ENCODE results near the gene FLT3.
"Not testable (repeated sequence)": the region's sequence is repeated elsewhere in the genome, so short reads cannot be mapped to it uniquely, and the experiment has no call there.

Gene FLT3

DNA sequence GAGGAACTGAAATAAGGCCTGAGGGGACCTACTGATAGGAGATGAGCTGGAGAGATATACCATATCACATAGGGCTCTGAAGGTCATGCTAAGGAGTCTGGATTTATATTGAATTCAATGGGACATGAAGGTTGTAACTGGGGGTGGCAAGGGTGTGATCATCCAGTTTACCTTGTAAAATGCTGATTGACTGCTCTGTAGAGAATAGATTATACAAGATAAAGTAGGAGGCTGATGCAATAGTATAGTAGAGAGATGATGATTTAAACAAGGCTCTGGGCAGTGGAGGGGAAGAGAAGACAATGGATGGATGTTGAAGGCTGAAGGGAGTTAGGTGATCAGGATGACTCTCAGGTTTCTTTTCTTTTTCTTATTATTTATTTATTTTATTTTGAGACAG lies 19.9 kb upstream of the FLT3 start:
- no peak overlapping the region for H3K4me3 Mint-ChIP-seq
- H3K27me3 Mint-ChIP-seq = peaks cover 4% of the 10 kb centered on the region
- no peaks in the 10 kb centered on the region for H3K36me3 Mint-ChIP-seq
- peaks cover 4% of the 10 kb centered on the region for H3K4me1 Mint-ChIP-seq
- H3K9me3 Mint-ChIP-seq = no peaks in the 10 kb centered on the region
- H3K27ac Mint-ChIP-seq = no peak overlapping the region

DNA sequence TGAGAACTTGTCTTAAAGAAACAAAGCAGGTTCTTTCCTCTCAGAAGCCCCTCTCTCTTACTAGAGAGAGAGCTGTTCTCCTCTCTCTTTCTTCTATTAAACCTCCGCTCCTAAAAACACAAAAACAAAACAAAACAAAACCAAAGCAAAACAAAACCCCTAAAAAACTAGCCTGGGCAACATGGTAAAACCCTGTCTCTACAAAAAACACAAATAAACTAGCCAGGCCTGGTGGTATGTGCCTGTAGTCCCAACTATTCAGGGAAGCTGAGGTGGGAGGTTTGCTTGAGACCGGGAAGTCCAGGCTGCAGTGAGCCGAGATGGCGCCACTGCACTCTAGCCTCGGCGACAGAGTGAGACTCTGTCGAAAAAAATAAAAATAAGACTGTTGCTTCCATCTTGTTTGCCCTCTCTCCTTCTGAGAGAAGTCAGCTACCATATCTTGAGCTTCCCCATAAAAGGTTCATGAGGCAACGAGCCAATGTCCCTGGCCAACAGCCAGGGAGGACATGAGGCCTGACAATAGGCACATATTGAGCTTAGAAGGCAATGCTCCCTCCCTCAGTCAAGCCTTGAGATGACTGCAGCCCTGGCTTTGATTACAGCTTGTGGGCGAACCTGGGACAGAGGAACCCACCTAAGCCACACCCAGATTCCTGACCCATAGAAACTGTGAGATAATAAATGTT lies 17.5 kb upstream of the FLT3 start:
- Mint-ChIP-seq H3K4me1 (peaks cover 4% of the 10 kb centered on the region), H3K36me3 (no peaks in the 10 kb centered on the region), H3K4me3 (no peak overlapping the region), H3K27me3 (peaks cover 4% of the 10 kb centered on the region), H3K9me3 (no peaks in the 10 kb centered on the region), H3K27ac (no peak overlapping the region)

DNA sequence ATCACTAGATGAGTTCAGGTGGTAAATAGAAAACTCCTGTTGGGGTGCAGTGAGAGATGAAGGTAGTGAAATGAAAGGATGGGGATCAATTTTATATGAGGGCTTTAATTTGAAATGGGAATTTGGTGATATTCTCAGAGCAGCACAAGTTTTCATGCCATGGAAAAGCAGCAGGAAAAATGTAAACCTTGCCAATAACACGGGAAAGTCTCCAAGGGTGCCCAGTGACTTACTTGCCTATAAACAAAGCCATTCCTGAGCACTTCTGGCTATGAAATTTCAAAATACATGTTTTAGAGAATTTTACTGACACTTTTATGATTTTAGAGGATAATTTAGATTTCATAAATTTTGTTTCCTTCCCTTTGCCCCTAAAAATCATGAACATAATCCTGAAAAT lies 16.4 kb upstream of the FLT3 start:
- Mint-ChIP-seq H3K36me3 (no peaks in the 10 kb centered on the region), H3K27me3 (peaks cover 4% of the 10 kb centered on the region), H3K27ac (no peak overlapping the region), H3K9me3 (no peaks in the 10 kb centered on the region), H3K4me3 (no peak overlapping the region), H3K4me1 (no peaks in the 10 kb centered on the region)

DNA sequence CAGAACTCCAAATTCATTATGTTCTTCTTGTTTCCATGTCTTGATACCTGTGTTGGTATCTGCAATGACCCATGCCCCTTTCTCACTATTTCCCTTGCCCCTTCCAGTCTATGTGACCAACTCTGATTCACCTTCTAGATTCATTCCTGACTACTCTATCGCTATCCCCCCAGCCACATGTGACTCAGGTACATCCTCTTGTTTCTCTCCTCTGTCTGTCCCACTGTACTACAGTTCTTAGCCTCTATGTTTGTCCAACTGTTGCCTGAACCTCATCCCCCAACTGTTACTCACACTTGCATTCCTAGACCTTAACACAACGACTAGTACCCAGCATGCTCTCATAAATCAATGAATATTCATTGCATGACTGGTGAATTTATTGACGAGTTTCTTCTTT lies 10.0 kb upstream of the FLT3 start:
- no peak overlapping the region for H3K4me3 Mint-ChIP-seq
- no peaks in the 10 kb centered on the region for H3K27me3 Mint-ChIP-seq
- H3K36me3 Mint-ChIP-seq = no peaks in the 10 kb centered on the region
- H3K4me1 Mint-ChIP-seq = no peaks in the 10 kb centered on the region
- no peaks in the 10 kb centered on the region for H3K9me3 Mint-ChIP-seq
- H3K27ac Mint-ChIP-seq = no peak overlapping the region

DNA sequence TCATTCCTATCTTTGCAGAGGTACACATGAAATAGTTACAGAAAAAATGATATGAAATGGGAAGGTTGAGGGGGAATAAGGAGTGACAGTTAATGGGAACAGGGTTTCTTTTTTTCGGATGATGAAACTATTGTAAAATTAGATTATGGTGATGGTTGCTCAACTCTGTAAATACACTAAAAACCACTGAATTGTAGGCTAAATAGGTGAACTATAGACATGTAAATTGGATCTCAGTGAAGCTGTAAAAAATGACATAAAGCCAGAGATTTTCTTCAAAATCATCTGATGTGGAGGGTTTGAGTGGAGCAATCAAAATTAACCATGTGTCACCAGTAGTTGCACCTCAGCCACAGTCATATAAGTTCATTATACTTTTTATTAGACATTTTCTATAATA lies 6.6 kb upstream of the FLT3 start:
- peaks cover 10% of the 10 kb centered on the region for H3K27me3 Mint-ChIP-seq
- no peaks in the 10 kb centered on the region for H3K9me3 Mint-ChIP-seq
- no peak overlapping the region for H3K4me3 Mint-ChIP-seq
- H3K4me1 Mint-ChIP-seq = no peaks in the 10 kb centered on the region
- no peak overlapping the region for H3K27ac Mint-ChIP-seq
- no peaks in the 10 kb centered on the region for H3K36me3 Mint-ChIP-seq

DNA sequence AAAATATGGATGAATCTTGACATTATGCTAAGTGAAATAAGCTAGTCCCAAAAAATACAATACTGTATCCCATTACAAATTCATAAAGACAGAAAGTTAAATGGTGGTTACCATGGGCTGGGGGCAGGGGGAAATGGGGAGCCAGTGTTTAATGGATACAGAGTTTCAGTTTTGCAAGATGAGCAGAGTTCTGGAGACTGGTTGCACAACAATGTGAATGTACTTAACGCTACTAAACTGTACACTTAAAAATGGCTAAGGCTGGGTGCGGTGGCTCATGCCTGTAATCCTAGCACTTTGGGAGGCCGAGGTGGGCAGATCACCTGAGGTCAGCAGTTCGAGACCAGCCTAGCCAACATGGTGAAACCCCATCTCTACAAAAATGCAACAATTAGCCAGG lies 1.5 kb upstream of the FLT3 start:
- H3K27ac Mint-ChIP-seq, H3K4me3 Mint-ChIP-seq, H3K36me3 Mint-ChIP-seq, H3K9me3 Mint-ChIP-seq: not testable (repeated sequence)
- H3K4me1 Mint-ChIP-seq = peaks cover 14% of the 10 kb centered on the region
- peaks cover 38% of the 10 kb centered on the region for H3K27me3 Mint-ChIP-seq

DNA sequence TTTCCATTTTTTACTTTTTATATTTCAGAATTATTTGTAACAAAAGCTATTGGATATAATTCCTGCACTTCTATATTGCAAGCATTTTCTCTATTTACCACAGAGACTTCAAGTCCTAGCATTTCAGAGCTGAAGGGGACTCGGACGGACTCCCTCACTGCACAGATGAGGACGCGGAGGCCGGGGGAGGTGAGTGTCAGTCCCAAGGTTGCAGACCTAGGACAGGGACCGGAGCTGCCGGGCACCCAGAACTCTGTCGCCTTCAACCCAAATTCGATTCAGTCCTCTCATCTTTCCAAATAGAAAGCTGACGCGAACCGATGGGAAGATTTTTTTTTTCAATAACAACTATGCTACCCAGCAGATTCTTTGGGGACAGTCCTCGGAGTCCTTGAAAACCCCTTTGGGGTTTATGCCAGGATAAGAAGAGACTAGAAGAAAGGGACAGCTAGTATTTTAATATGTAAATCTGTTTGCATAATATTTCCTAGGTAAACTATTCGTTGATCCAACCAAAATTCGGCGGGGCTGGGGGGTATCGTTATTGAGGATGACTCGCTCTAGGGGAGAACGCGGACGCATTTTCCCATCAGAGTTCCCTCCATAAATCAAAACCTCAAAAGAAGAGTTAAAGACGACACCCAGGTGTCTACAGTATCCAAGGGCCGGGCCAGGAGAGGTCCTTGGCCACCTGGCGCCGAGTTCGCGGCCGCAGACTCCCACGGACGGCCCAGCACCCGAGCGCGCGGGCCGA lies 803 bp downstream of the FLT3 start:
- Mint-ChIP-seq H3K4me3 (peak overlapping the region; percentile 83), H3K27me3 (peaks cover 42% of the 10 kb centered on the region), H3K36me3 (no peaks in the 10 kb centered on the region), H3K27ac (no peak overlapping the region), H3K9me3 (no peaks in the 10 kb centered on the region), H3K4me1 (peaks cover 14% of the 10 kb centered on the region)

DNA sequence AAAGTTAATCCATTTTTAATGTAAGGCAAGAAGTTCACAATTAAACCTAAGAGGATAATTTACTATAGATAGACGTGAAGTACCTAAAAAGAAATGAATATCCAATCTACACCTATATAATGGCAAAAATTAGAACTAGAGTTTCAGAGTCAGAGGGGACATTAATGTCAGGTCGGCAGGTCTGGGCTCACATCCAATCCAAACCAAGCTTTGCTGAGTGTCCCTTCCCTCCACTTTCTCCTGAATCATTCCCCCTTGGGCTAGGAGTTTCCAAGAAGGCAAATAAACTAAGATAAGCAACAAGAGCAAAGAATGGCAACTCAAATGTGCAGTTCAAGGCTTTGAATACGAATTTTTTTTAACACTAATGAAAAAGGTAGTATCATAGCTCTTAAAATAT lies 2.9 kb downstream of the FLT3 start:
- no peak overlapping the region for H3K4me3 Mint-ChIP-seq
- no peak overlapping the region for H3K27ac Mint-ChIP-seq
- H3K27me3 Mint-ChIP-seq = peaks cover 35% of the 10 kb centered on the region
- H3K4me1 Mint-ChIP-seq = peaks cover 14% of the 10 kb centered on the region
- H3K9me3 Mint-ChIP-seq = no peaks in the 10 kb centered on the region
- H3K36me3 Mint-ChIP-seq = no peaks in the 10 kb centered on the region

DNA sequence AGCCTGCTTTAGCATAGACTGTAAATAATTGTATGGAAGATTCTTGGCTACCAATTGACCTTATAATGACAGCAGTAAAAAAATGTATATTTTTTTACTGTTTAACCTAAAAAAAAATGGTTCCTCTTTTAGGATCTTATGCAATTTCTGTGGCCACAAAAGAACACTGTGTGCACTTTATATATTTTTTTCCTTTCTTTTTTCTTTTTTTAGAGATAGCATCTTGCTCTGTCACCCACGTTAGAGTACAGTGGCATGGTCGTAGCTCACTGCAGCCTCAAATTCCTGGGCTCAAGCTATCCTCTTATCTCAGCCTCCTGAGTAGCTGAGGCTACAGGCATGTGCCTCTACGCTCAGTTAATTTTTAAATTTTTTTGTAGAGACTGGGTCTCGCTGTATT lies 6.1 kb downstream of the FLT3 start:
- H3K9me3 Mint-ChIP-seq = no peaks in the 10 kb centered on the region
- H3K27me3 Mint-ChIP-seq = peaks cover 21% of the 10 kb centered on the region
- no peaks in the 10 kb centered on the region for H3K36me3 Mint-ChIP-seq
- no peak overlapping the region for H3K4me3 Mint-ChIP-seq
- H3K27ac Mint-ChIP-seq = no peak overlapping the region
- peaks cover 4% of the 10 kb centered on the region for H3K4me1 Mint-ChIP-seq

DNA sequence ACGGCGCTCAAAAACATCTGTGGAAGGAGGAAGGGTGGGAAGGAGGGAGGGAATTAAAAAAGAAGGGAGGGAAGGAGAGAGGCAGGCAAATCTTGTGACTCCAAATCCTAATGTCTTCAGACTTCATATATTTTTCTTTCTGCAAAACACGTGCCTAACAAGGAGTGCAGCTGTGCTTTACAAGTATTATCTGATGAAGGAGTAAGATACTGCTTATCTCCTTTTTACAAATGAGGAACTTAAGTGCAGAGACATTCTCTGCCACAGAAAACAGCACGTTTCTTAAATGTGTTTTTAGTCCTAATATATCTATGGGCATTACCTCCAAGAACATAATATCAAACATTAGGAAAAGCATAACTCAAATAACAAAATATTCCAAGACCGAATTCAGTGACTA lies 6.5 kb downstream of the FLT3 start:
- Mint-ChIP-seq H3K9me3 (no peaks in the 10 kb centered on the region), H3K36me3 (no peaks in the 10 kb centered on the region), H3K27ac (no peak overlapping the region), H3K4me1 (peaks cover 3% of the 10 kb centered on the region), H3K4me3 (no peak overlapping the region), H3K27me3 (peaks cover 20% of the 10 kb centered on the region)

DNA sequence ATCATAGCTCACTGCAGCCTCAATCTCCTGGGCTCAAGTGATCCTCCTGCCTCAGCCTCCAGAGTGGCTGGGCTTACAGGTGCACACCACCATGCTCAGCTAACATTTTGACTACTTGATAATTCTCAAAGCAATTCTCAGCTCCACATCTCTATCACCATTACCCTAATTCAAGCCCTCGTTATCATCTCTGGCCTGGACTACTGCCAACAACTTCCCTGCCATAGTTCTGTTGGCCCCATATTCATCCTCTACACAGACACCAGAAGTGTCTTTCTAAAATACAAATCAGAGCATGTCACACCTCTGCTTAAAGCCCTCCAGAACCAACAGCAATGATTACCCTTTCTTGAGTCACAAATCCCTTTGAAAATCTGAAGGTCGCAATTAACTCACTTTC lies 7.9 kb downstream of the FLT3 start:
- no peak overlapping the region for H3K27ac Mint-ChIP-seq
- peaks cover 16% of the 10 kb centered on the region for H3K27me3 Mint-ChIP-seq
- no peak overlapping the region for H3K4me3 Mint-ChIP-seq

DNA sequence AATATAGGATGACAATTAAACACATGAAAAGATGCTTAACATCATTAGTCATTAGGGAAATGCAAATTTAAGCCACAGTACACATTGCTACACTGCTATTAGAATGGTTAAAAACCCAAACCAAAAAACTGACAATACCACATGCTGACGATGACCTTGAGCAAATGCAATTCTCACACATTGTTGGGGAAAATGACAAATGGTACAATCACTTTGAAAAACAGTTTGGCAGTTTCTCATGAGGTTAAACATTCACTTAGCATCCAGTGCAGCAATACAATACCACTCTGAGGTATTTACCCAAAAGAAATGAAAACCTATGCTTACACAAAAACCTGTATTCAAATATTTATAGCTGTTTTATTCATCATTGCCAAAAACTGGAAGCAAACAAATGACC lies 11.3 kb downstream of the FLT3 start:
- H3K4me3 Mint-ChIP-seq = no peak overlapping the region
- H3K27ac Mint-ChIP-seq = no peak overlapping the region

More for the DNA sequence above, 7.9 kb downstream of the FLT3 start:
- no peaks in the 10 kb centered on the region for H3K9me3 Mint-ChIP-seq
- H3K4me1 Mint-ChIP-seq = no peaks in the 10 kb centered on the region
- H3K36me3 Mint-ChIP-seq = no peaks in the 10 kb centered on the region

DNA sequence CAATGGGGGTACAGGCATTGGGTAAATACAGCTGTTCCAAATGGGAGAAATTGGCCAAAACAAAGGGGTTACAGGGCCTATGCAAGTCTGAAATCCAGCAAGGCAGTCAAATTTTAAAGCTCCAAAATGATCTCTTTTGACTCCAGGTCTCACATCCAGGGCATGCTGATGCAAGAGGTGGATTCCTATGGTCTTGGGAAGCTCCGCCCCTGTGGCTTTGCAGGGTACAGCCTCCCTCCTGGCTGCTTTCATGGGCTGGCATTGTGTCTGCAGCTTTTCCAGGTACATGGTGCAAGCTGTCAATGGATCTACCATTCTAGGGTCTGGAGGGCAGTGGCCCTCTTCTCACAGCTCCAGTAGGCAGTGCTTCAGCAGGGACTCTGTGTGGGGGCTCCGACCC lies 22.6 kb downstream of the FLT3 start:
- H3K36me3 Mint-ChIP-seq, H3K9me3 Mint-ChIP-seq, H3K4me1 Mint-ChIP-seq, H3K4me3 Mint-ChIP-seq, H3K27ac Mint-ChIP-seq, H3K27me3 Mint-ChIP-seq: not testable (repeated sequence)

More for the DNA sequence above, 11.3 kb downstream of the FLT3 start:
- Mint-ChIP-seq H3K27me3 (peaks cover 9% of the 10 kb centered on the region), H3K36me3 (no peaks in the 10 kb centered on the region), H3K9me3 (no peaks in the 10 kb centered on the region), H3K4me1 (no peaks in the 10 kb centered on the region)

DNA sequence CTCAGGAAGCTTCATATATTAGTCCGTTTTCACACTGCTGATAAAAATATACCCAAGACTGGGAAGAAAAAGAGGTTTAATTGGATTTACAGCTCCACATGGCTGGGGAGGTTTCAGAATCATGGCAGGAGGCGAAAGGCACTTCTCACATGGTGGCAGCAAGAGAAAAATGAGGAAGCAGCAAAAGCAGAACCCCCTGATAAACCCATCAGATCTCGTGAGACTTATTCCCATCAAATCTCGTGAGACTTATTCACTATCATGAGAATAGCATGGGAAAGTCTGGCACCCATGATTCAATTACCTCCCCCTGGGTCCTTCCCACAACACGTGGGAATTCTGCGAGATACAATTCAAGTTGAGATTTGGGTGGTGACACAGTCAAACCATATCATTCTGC lies 23.1 kb downstream of the FLT3 start:
- no peak overlapping the region for H3K27ac Mint-ChIP-seq
- no peaks in the 10 kb centered on the region for H3K36me3 Mint-ChIP-seq
- no peak overlapping the region for H3K4me3 Mint-ChIP-seq
- no peaks in the 10 kb centered on the region for H3K27me3 Mint-ChIP-seq
- no peaks in the 10 kb centered on the region for H3K9me3 Mint-ChIP-seq
- no peaks in the 10 kb centered on the region for H3K4me1 Mint-ChIP-seq

DNA sequence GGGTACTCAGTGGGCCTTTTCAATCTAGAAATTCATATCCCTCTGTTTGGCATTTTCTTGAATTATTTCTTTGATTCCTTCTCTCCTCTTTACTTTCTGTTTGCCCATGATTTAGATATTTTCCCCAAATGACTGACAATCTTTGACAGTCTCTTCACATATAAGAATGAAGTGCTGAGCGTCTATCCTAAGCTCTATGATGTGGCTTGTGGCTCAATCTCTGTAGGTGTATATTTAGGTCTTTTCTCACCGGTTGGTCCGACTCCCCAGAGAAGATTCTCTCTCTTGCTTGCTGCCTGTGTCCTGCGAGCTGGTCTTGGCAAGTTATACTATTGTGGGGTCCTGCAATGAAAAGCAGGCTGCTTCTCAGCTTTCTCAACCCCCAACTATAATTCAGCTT lies 29.0 kb downstream of the FLT3 start:
- Mint-ChIP-seq H3K4me1 (peaks cover 8% of the 10 kb centered on the region), H3K36me3 (no peaks in the 10 kb centered on the region), H3K27me3 (no peaks in the 10 kb centered on the region), H3K4me3 (no peak overlapping the region), H3K9me3 (no peaks in the 10 kb centered on the region), H3K27ac (no peak overlapping the region)

DNA sequence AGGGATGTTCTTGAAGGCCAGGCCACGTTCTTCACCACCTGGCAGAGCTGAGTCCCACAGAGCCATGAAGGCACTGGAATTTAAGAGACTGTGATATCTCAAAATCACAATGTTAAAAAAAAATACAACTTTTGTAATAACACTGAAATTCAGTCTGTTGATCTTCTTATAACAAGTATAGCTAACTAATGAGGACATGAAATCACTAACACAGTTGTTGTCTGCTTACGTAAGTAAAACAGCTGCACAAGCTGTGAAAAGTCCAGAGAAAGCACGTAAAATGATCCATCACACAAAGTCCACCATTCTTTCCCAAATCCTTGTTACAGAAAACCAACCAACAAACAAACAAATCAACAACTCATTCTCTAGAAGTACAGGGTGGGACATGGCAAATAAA lies 32.9 kb downstream of the FLT3 start:
- Mint-ChIP-seq H3K4me3 (no peak overlapping the region), H3K27ac (no peak overlapping the region), H3K36me3 (no peaks in the 10 kb centered on the region), H3K27me3 (no peaks in the 10 kb centered on the region), H3K9me3 (no peaks in the 10 kb centered on the region), H3K4me1 (peaks cover 8% of the 10 kb centered on the region)
